NCI-H2227 treated with DMSO at 0.1 percent for 48 hours (cell line): Measurements from ENCODE around the gene LBX1.
"Not testable (repeated sequence)": the region's sequence is repeated elsewhere in the genome, so short reads cannot be mapped to it uniquely, and the experiment has no call there.

ENCODE experiments used
- DNase-seq: peaks from one replicate; lab custom pipeline; 2025; lab: John Stamatoyannopoulos, UW

LBX1 gene

DNA sequence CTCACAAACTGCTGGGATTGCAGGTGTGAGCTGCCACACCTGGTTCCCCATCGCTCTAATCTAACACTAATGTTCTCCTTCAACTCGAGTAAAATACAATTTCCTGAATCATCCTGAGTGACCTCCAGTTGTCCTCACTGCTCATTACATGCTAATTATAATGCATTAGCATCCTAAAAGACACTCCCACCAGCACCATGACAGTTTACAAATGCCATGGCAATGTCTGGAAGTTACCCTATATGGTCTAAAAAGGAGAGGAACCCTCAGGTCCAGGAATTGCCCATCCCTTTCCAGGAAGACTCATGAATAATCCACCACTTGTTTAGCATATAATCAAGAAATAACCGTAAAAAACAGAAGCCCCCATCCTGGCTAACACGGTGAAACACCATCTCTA lies 26.6 kb downstream of the LBX1 start:
- DNase-seq, result not testable (repeated sequence)

DNA sequence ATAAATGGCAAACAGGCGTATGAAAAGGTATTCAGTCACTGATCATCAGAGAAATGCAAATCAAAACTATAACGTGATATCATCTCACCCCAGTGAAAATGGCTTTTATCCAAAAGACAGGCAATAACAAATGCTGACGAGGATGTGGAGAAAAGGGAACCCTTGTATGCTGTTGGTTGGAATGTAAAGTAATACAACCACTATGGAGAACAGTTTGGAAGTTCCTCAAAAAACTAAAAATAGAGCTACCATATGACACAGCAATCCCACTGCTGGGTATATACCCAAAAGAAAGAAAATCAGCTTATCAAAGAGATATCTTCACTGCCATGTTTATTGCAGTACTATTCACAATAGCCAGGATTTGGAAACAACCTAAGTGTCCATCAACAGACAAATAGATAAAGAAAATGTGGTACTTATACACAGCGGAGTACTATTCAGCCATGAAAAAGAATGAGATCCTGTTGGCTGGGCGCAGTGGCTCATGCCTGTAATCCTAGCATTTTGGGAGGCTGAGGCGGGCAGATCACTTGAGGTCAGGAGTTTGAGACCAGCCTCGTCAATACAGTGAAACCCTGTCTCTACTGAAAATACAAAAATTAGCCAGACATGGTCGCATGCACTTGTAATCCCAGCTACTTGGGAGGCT lies 30.8 kb downstream of the LBX1 start:
- not testable (repeated sequence) for DNase-seq

DNA sequence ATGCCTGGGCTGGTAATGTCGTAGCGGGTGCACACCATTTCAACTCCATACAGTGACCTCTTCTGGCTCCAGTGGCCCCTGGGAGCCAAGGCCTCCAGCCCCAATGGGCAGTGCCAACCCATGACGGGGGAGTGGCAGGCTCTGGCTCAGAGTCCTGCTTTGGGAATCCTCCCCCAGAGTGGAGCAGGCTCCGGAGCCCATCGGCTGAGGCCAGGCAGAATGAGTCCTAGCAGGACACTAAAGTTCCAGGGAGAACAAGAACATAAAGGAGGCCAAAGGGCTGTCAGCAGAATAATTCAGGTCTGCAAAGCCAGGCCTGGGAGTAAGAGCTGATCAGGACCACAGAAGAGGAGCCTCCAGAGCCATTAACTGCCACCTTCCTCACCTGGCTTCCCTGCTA lies 33.3 kb downstream of the LBX1 start:
- DNase-seq, result no peak

DNA sequence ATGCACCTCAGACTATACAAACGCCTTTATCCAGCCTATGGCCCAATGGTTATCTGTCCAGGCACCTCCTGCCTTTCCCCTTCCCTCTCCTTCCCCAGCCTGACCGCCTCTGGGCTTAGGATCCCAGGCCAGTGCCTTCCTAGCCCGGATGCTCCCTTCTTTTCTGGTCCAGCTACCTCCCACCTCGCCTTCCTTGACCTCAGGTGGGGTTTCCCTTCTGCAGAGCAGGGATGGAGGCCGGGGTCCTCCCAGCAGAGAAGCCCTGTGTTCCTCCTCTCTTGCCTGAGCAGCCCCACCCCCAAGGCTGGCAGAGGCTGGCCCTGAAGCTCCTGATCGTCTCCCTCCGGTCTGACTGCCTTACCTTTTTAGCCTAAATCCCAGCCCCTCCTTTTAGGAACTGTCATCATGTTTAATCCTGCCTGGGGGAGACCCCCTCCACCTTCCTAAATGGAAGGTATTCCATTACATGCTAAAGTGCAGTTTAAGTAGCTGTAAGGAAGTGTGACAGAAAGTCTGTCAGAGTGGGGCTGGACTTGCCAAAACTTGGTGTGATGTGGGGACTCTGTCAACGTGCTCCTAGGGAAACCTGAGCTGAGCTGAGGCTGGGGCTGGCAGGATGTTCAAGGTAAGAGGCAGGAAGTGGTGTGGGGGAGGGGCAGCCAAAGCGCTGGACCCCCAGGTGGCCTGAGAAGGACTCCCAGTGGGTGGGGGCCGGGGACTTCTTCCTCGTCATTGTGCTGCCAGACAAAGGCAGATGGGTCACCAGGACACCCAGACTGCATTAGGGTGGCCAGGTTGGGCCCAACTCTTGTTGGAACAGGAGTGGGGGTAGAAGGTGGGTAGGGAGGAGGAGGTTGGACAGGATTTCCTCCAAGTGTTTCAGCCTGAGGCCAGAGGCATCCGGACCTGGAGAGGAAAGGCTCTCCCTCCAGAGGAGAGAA lies 39.5 kb downstream of the LBX1 start:
- no peak for DNase-seq

DNA sequence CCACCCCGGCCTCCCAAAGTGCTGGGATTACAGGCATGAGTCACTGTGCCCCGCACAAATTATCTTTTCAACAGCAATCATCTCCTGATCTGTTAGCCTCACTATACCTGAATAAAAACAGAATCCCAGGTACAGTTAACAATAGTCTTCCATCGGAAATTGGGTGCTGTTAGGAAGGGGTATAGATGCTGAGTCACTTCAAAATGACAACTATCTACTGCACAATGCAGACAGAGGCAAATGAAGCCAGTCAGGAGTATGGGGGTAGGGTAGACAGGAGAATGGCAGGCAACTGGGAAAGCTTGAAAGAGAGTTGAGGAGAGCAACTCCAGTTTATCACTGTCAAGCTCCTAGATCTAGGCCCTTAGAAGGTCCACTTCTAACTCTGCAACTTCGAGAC lies 40.3 kb downstream of the LBX1 start:
- no peak for DNase-seq

DNA sequence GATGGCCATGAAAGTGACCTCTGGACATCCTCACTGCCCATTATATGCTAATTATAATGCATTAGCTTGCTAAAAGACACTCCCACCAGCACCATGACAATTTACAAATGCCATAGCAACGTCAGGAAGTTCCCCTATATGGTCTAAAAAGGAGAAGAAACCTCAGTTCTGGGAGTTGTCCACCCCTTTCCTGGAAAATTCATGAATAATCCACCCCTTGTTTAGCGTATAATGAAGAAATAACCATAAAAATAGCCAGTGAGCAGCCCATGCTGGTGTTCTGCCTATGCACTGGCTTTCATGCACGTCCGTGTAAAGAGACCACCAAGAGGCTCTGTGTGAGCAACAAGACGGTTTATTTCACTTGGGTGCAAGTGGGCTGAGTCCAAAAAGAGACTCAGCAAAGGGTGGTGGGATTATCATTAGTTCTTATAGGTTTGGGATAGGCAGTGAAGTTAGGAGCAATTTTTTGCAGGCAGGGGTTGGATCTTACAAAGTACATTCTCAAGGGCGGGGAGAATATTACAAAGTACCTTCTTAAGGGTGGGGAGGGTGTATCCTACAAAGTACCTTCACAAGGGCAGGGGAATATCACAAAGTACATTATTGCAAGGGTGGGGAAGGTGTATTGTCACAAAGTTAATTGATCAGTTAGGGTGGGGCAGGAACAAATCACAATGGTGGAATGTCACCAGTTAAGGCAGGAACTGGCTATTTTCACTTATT lies 45.6 kb downstream of the LBX1 start:
- DNase-seq, result no peak

DNA sequence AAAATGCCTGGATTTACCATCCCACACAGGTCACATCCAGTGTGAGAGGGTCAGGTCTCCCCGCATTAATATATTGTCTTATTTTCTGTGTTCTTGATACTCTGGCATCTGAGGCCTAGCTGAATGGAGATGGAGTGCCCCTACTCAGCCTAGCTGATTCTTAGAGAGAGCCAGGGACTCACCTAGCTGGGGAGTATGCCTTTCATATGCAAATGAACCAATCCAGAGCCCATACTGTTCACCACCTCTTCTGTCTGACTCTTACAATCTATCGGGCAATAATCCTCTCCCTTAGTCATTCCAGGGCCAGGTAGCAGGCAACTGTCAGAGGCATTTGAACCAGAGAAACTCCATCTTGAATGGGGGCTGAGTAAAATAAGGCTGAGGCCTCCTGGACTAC lies 46.3 kb downstream of the LBX1 start:
- no peak for DNase-seq
